HG03354 (cell line): Measurements from ENCODE around the gene AGMO.

Source experiments
- ATAC-seq: cut with Tn5 transposase; IDR thresholded peaks from one replicate; pipeline ENCODE4 v1.9.1; 2021; ENCODE audit warnings: mild to moderate bottlenecking; ENCODE audit not compliant: unreplicated experiment, poor library complexity, severe bottlenecking

The AGMO gene

GRCh38 chr7:15561835-15562234 lies at the start of gene AGMO:
Gene AGMO (minus strand): TSS chr7:15562015.
- no peak for ATAC-seq

GRCh38 chr7:15610503-15610902 lies 48.7 kb upstream of the AGMO start:
- no peak for ATAC-seq

- no peak for ATAC-seq
These were observed 47.5 kb upstream of the AGMO start for GRCh38 chr7:15609287-15609686.

GRCh38 chr7:15607529-15608210 lies 45.9 kb upstream of the AGMO start:
- ATAC-seq = no peak

GRCh38 chr7:15606561-15606960 lies 44.7 kb upstream of the AGMO start:
- ATAC-seq = no peak

- ATAC-seq = no peak
These were observed 42.4 kb upstream of the AGMO start for GRCh38 chr7:15604166-15604565.

- ATAC-seq = no peak
These were observed 41.3 kb upstream of the AGMO start for GRCh38 chr7:15603124-15603523.

GRCh38 chr7:15602236-15602635 lies 40.4 kb upstream of the AGMO start:
- ATAC-seq = no peak

GRCh38 chr7:15601175-15601574 lies 39.4 kb upstream of the AGMO start:
- ATAC-seq = no peak

- no peak for ATAC-seq
These were observed 38.5 kb upstream of the AGMO start for GRCh38 chr7:15600298-15600697.

GRCh38 chr7:15594461-15594860 lies 32.6 kb upstream of the AGMO start:
- ATAC-seq = no peak

GRCh38 chr7:15593382-15593781 lies 31.6 kb upstream of the AGMO start:
- no peak for ATAC-seq

- no peak for ATAC-seq
These were observed 24.5 kb upstream of the AGMO start for GRCh38 chr7:15586266-15586665.

- ATAC-seq = no peak
These were observed 22.8 kb upstream of the AGMO start for GRCh38 chr7:15584575-15584974.

- no peak for ATAC-seq
These were observed 21.0 kb upstream of the AGMO start for GRCh38 chr7:15582773-15583172.

- no peak for ATAC-seq
These were observed 19.6 kb upstream of the AGMO start for GRCh38 chr7:15581352-15581951.

- no peak for ATAC-seq
These were observed 19.0 kb upstream of the AGMO start for GRCh38 chr7:15580604-15581351.

GRCh38 chr7:15577600-15577999 lies 15.8 kb upstream of the AGMO start:
- ATAC-seq = no peak

- ATAC-seq = no peak
These were observed 9.6 kb upstream of the AGMO start for GRCh38 chr7:15571301-15571878.

GRCh38 chr7:15567652-15568051 lies 5.8 kb upstream of the AGMO start:
- ATAC-seq = no peak

GRCh38 chr7:15567036-15567435 lies 5.2 kb upstream of the AGMO start:
- no peak for ATAC-seq
